HG02798 (cell line): ENCODE measurements around the gene MSI2.
A peak's percentile ranks its signal among the peaks of the same experiment; 100 is the strongest.

Experiments
- ATAC-seq: cut with Tn5 transposase; IDR thresholded peaks from one replicate; pipeline ENCODE4 v1.9.1; 2021; ENCODE audit warnings: mild to moderate bottlenecking; ENCODE audit not compliant: unreplicated experiment, poor library complexity

Gene MSI2

GRCh38 chr17:57445772-57446472 lies 189.6 kb downstream of the MSI2 start:
- no peak for ATAC-seq

- no peak for ATAC-seq
Observed at GRCh38 chr17:57447357-57447989, 191.2 kb downstream of the MSI2 start.

GRCh38 chr17:57447990-57448758 lies 191.9 kb downstream of the MSI2 start:
- no peak for ATAC-seq

DNA sequence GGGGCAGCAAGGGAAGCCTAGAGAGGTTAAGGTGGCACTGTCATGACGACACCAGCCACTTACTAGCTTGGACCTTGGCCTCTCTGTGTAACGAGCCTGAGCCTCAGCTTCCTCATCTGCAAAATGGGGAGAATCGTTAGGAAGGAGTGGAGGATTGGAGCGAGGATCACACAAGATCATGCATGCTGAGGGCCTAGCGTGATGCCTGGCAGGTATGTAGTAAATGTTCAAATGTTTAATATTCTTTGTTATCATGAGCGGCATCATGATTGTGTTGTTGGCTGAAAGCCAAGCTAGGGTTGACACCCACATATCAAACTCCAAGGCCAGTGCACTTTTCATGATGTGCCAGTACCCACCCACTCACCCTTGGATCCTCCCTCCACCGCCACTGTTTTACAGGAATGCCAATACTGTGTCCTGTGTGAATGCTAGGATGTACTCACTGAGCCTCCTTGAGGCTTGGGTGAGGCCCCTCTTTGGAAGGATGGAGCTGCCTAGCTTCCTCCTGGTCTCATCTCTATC lies 192.5 kb downstream of the MSI2 start:
- ATAC-seq, result no peak

GRCh38 chr17:57451191-57451590 lies 194.9 kb downstream of the MSI2 start:
- no peak for ATAC-seq

GRCh38 chr17:57451643-57452042 lies 195.3 kb downstream of the MSI2 start:
- no peak for ATAC-seq

DNA sequence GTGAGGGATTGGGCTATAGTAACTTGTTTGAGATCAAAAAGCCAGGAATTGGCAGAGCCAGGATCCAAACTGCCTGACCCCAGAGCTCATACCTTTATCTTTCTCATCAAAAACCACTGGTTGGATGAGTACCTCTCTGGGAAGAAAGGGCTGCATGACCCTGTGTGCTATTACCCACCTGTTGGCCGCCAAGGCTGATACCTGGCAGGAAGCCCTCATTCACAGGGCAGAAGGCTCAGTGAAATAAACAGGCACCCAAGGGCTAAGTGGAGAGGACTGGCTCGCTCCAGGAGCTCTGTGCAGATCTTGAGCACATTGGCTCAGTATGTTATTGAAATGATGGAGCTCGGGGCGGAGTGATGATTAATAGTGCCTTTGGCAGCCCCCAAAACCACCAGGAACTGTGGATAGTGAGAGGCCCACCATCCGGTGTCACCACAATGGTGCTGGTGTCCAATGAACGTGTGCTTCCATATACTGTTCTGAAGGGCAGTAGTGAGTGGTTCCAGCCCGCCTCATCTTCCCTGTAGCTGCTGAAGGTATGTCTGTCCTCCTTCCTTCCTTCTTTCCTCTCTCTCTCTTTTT lies 197.6 kb downstream of the MSI2 start:
- no peak for ATAC-seq

DNA sequence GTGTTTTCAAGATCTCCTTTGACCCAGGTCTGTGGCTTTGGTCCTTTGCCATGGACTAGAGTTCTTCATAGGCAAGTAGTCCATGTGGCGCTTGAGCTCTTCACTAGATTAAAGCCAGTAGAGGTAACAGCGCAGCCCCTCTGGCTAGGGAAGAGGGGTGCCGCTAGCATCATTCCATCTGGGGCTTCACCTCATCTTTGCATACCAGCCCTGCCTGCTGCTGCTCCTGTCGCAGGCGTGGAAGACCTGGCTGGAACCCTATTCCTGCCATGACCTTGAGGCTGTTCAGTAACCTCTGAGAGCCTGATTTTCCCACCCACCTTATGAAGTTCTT lies 198.4 kb downstream of the MSI2 start:
- no peak for ATAC-seq

GRCh38 chr17:57455063-57455914 lies 199.0 kb downstream of the MSI2 start:
- peak; percentile 87 for ATAC-seq

DNA sequence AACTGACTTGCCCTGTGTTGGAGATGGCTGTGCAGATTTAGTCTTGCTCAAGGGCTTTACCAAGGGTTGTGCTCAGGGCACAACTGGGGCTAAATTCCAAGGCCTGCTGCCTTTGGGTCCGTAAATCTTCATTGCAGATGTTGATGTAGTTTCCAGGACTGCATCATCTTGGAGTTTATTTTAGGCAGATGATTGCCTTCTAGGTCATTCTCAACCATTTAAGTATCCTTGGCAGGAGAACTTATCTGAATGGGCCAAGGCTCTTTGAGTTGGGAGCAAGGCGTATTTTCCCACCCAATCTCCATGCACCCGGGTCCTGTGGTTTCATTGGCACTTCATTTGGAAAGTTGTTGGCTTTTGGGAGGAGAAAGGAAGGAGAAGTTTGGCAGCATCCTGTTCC lies 200.3 kb downstream of the MSI2 start:
- no peak for ATAC-seq

GRCh38 chr17:57457188-57457587 lies 200.9 kb downstream of the MSI2 start:
- ATAC-seq, result no peak

- ATAC-seq, result no peak
Observed at GRCh38 chr17:57458718-57459285, 202.5 kb downstream of the MSI2 start.

- no peak for ATAC-seq
Observed at GRCh38 chr17:57459286-57459915, 203.1 kb downstream of the MSI2 start.

GRCh38 chr17:57461082-57461481 lies 204.8 kb downstream of the MSI2 start:
- ATAC-seq, result no peak

DNA sequence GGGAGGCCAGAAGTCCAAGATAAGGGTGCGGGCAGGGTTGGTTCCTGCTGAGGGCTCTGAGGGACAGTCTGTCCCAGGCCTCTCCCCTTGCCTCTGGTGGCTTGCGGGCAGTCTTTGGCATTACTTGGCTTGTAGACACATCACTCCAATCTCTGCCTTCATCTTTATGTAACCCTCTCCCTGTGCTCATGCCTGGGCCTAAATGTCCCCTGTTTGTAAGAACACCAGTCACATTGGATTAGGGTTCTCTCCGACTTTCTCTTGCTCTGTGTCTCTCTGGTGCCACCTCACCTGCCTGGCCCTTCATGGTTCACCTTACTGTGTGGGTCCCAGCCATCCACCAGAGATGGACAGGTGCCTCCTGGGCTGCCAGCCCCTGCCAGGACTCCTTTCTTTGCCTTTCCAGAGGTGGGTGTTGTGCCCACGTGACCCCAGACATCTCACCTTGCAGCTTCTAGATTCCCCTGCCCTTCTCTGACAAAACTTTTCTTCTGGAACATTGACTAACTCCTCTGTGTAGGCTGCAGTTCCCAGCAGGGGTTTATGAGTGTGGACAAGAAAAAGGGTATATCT lies 205.8 kb downstream of the MSI2 start:
- ATAC-seq, result no peak

- ATAC-seq, result peak; percentile 87
Observed at GRCh38 chr17:57463103-57463885, 207.0 kb downstream of the MSI2 start.

DNA sequence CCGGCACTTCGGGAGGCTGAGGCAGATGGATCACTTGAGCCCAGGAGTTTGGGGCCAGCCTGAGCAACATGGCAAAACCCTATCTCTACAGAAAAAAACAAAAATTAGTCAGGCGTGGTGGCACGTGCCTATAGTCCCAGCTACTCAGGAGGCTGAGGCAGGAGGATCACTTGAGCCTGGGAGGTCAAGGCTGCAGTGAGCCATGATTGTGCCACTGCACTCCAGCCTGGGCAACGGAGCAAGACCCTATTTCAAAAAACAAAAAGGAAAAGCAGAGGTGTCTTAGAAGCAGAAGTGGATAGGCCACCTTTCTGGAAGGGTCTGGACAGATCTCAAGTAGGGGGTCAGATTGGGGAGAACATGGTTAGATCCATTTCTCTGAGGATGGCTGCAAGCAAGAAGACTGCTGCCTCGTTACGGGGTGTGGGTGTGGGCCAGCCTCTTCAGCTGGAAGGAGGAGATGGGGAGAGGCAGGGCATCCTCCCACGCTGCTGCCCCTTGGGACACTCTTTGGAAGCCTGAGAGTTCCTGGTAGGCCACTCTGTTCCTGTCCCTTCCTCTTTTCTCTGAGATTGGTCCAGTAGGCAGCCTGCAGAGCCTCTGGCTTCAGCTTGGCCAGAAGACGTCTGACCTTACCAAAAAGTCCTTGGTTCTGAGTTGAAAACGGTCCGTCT lies 208.0 kb downstream of the MSI2 start:
- no peak for ATAC-seq

- no peak for ATAC-seq
Observed at GRCh38 chr17:57465610-57466009, 209.3 kb downstream of the MSI2 start.
